Stimulated activated CD8-positive, alpha-beta memory T cell treated with anti-CD3 and anti-CD28 coated beads, Interleukin-2, amount 100 ng/mL, for 48 hours (primary cell): ENCODE results near the gene DERA.
"Not testable (repeated sequence)": the region's sequence is repeated elsewhere in the genome, so short reads cannot be mapped to it uniquely, and the experiment has no call there.

Experiments
- DNase-seq, 2 donors: peaks; one replicate each; pipeline ENCODE4 v3.0.0-alpha.2; 2020; ENCODE audit warnings: low read depth in 2 of 2

DERA gene

DNA sequence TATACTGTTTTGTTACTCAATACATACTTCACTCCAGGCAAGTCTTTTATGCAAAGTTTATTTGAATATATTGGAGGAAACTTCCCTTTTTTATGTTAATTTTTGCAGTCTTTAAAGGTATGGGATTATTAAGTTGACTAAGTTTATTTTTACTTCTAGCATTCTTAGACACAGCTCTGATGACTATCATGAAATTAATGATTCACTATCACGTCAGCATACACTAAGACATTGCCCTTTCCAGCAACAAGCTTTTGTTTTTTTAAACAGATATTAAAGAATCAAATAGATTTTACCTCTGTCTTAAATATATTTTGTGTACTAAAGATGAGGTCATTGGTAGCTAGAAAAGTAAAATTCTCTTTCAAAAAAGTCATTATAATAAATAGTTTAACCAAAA is 52.1 kb downstream of the DERA start:
- no peak for DNase-seq

GRCh38 chr12:15966426-15966825 is 55.3 kb downstream of the DERA start:
- no peak for DNase-seq

- not testable (repeated sequence) for DNase-seq
Measured at GRCh38 chr12:15967053-15967452, 55.9 kb downstream of the DERA start.

GRCh38 chr12:15971211-15971610 is 60.1 kb downstream of the DERA start:
- DNase-seq: no peak

GRCh38 chr12:15972894-15973293 is 61.8 kb downstream of the DERA start:
- no peak for DNase-seq

DNA sequence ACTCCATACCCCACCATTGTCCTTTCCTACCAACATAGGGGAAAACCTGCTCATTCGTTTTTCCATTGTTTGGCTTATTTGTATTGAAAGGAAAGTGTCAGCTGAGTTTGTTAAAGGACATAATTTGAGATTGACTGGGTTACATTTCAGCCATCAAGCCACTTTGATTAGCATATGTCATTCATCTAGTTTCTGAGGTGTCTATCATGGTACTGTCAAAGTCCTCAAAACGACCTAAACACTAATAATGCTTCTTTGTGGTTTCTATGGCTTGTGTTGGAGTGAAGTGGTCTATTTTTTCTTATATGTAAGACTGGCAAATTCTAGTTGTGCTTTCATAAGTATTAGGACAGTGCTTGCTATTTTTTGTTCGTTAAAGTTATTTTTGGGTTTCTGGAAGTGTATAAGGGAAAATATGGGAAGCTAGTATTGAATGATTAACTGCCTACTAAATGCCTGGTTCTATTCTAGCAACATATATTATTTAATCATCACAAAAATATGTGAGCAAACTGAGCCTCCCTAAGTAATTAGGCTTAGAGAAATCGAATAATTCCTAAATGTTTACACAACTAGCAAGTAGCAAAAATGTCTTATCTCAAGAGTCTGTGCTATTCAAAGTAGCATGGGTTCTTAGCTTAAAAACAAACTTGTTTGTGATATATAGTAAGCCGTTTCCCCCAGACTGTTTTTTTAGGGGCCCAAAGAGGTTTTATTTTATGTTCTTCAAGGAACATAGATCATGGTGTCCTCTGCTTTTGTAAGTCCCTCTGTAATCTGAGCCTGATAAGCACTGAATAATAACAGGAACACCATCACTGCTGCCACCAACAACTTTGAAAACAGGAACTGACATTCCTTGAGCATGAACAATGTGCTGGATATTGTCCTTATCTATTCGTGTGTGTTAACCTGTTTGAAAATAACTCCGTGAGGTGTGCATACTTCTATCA is 67.1 kb downstream of the DERA start:
- no peak for DNase-seq

DNA sequence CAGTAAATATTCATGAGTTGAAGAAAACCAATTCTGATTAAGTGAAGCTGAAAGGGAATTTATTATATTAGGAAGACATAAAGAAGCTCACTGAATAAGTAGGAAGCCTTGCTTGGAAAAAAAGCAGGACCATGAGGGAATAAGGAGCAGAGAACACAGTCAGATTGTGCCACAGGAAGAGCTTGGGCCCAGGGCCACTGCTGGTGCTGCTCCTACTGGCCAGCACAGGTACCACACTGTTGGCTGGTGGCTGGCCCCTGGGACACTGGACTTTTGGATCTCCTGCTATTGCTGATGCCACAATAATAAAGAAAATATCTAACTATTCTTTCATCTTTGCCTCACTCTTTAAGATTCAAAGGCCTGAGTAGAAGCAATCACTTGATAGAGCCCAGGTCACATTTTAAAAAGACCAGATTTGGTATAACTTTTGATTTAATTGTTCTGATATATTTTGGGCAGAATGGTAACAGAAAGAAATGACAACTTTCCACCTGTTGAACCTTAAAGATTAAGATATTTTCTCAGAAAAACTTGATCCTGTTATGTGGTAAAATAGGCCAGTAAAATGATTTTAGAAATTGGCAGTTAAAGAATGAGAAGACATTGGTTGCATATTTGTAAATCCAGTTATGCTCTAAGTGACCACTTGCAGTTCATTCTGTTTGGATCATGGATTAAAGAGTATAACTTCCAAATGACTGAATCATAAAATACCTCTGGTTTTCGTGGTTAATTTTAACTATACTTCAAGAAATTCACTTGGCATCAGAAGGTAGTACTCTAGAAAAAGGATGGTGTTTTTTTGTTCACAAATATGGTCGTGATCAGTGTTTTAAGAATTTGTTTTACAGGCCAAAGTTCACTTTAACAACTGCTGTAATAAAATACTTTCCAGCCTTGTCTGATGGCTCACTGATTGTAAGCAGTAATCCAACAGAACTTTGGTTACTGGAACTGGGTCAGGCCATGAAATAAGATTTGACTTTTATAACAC is 68.3 kb downstream of the DERA start:
- DNase-seq: no peak

DNA sequence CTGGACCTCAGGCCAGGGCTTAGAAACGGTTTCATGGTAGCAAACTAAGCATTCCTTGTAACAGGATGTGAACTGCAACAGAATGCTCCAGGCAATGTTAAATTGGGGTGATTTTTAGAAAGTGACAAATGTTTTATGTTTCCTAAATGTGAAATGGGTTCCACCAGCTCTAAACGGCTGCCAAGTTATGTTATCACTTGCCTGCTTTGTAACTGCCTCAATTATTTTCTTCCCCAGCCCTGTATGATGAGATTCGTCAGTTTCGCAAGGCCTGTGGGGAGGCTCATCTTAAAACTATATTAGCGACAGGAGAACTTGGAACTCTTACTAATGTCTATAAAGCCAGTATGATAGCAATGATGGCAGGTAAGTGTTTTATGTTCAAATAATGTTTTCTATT is 70.9 kb downstream of the DERA start:
- DNase-seq: no peak

GRCh38 chr12:15982471-15982870 is 71.3 kb downstream of the DERA start:
- no peak for DNase-seq

- DNase-seq: no peak
Measured at GRCh38 chr12:15982921-15983320, 71.8 kb downstream of the DERA start.

DNA sequence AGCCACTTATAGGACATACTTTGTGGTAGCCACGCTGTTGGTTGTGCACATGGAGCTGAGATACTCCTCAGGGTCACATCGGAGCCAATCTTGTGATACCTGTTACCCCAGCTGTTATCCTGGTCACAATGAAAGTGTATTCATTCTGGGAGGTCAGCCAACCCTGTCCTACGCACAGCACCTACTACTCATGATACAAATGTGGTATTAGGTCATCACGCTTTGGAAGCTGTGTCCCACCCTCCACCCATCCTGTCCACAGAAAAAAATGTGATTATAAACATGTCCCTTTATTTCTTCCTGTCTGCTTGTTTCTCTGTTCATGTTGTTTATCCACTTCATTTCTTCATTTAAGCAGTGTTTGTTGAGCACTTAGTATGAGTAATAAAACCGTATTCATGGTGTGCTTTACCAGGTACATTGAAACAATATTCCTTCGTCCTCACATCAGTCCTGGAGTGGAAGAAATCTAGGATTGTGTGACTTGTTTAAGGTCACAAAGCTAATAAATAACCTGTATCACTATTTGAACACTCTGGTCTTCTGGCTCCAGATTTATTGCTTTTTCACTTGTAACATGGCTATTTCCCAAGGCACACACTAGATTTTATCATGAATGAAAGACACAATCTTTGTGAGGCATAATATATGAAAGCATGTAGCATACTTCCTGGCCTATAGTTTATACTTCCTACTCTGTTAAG is 73.1 kb downstream of the DERA start:
- DNase-seq: no peak

DNA sequence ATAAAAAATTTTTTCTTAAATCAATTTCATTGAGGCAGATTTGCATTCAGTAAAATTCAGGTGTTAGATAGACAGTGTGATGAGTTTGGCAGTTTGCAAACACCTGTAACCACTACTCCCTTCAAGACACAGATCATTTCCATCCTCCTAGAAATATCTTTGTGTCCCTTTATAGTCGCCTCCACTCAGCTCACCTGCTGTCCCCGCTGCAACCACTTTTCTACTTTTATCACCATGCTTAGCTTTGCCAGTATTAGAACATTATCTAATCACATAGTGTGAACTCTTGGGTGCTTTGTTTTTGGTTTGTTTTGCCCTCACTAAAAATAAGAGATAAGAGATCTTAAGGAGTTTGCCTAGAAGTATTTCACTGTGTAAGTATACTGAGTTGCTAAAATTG is 73.8 kb downstream of the DERA start:
- DNase-seq: no peak

- no peak for DNase-seq
Measured at GRCh38 chr12:15987696-15988095, 76.6 kb downstream of the DERA start.

DNA sequence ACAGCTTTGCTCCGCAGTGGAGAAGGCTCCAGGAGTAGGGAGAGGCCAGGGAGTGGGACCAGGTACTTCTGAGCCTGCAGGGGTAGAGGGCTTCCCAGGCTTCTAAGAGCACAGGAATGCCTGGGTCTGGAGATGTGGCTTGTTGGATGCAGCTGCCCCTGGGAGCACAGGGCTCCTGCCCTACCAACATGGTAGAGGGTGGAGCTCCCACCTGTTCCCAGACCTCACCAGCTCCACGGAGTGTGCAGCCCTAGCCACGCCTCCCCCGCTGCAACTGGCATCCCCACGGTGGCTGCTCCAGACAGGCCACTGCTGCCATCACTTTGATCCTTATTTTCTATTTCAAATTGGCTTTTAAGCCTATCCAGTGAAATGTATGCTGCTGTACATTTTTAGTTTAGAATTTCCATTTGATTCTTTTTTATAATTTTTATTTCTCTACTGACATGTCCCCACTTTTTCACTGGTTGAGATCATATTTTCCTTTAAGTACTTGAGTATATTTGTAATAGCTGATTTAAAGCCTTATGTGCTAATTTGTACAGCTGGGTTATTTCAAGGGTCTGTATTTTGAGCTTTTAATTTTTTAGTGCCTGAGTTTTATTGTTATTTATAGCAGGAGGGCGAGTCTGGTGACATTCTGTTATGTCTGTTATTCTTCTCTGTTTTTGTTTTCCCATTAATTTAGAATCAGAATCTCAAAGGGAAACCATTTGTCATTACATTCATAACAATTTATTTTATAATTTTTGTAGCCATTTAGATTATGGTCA is 78.0 kb downstream of the DERA start:
- DNase-seq: no peak

DNA sequence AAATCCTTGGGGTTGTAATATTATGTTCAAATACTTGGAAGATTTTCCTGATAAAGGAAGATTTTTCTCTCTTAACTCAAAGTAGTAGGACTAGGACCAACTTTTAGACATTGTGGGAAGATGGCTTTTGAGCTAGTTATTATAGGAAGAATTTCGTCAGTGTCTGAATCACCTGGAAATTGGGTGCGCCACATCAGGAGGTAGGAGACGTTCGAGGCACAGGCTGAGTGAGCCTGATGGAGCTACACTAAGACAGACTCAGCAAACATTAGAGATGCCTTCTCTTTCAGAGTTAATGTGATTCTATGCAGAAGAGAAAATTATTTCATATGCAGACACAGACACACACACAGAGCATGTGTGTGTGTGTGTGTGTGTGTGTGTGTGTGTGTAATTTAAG is 84.7 kb downstream of the DERA start:
- DNase-seq: no peak

GRCh38 chr12:15996254-15996653 is 85.1 kb downstream of the DERA start:
- no peak for DNase-seq

- no peak for DNase-seq
Measured at GRCh38 chr12:15996948-15997347, 85.8 kb downstream of the DERA start.

GRCh38 chr12:15997910-15998309 is 86.8 kb downstream of the DERA start:
- no peak for DNase-seq

DNA sequence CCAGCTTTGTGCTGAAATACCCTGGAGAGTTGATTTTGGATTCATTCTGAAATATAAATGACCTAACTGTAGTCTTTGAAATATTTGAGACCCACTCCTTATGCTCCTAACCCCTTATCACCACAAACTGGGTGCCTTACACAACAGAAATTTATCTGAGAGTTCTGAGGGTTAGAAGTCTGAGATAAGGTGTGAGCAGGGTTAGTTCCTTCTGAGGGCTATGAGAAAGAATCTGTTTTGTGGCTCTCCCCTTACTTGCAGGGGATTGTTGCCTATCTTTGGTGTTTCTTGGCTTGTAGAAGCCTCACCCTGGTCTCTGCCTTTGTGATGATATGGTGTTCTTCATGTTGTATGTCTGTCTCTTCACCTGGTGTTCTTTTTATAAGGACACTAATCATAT is 91.7 kb downstream of the DERA start:
- no peak for DNase-seq

- DNase-seq: no peak
Measured at GRCh38 chr12:16003460-16003859, 92.3 kb downstream of the DERA start.

DNA sequence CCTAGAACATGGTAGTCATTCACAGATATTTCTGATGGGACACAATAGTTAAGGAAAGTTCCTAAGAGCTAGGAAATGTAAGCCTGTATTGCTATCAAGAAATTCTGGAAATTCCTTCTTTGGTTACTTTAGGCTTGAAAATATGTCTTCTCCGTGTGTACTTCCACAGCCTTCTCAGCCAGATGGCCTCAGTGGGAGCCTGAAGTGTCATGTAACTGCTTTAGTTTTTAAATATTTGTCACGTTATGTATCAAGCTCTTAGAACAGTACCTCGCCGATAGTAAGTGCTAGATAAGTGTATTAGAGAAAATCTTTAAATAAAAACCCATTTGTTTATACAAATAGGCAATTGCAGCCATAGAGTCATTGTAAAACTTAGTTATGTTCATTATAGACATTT is 95.6 kb downstream of the DERA start:
- no peak for DNase-seq
